ENCODE measurements around the gene TBC1D22B.
A peak's percentile ranks its signal among the peaks of the same experiment; 100 is the strongest.
"Not testable (repeated sequence)": the region's sequence is repeated elsewhere in the genome, so short reads cannot be mapped to it uniquely, and the experiment has no call there.

The TBC1D22B gene

DNA sequence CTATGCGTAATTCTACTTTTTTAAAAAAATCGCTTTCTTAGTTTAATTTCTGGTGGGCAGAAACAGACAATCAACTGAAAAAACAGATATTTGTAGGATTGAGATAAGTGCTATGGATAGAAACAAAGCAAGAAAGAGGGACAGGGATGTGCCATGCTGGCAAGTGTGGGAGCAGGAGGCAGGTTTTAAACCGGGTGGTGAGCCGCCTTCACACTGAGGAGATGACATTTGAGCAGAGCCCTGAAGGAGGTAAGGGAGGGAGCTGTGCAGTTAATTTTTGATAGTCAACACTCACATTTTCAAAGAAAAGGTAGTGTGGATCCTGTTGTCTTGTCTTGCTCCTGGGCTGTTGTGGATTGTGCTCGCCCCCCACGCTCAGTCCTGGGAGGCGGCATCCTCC, 47.2 kb downstream of the TBC1D22B start:
- DNase-seq = no peak

DNA sequence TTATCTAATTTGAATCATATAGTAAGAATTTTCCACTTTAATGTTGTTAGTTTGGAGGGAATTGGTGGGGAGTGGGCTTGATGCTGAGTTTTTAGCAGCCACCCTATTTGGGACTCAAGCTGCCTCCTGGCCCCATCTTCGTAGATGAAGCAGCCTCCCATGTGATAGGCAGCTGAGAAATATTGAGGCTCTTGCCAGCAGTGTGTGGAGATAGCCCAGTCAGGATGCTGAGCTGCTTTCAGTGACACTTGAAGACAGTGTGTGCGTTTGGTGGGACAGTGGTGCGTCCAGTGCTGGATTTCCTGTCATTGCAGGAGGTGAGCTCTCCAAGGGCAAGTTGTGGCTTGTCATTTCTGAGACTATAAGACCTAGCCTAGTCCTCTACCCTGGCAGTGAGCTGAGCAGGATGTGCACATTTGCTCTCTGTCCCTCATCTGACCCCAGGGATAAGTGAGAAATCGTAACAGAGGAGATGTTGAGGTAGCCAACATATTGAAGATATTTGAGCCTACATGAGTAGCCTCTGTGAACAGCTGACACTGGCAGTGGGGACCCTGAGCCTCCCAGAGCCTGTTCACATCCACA, 48.4 kb downstream of the TBC1D22B start:
- no peak for DNase-seq

DNA sequence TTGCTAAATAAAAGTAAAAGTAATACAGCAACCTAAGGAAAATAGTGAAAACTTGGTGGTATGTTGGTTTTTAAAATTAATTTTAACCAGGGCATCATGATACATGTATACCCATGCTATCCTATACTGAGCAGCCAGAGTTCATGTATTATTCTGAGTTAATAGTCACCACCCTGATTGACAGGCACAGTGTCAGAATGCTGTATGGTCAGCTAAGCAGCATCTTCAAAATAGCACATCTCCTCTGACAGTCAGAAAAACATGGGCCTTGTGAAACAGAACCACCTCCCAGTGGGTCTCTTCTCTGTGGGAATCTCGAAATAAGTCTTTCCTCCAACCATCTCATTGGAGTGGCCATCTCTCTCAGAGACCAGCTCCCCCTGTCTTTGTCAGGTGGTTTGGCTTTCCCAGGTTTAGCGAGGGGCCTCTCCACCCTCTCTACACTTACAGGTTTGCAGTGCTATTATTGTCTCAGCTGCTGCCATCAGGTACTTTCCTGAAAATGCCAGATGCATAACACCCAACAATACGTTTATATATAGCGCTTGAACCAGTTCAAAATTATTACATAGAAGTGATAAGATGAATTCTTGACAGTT, 49.2 kb downstream of the TBC1D22B start:
- no peak for DNase-seq

DNA sequence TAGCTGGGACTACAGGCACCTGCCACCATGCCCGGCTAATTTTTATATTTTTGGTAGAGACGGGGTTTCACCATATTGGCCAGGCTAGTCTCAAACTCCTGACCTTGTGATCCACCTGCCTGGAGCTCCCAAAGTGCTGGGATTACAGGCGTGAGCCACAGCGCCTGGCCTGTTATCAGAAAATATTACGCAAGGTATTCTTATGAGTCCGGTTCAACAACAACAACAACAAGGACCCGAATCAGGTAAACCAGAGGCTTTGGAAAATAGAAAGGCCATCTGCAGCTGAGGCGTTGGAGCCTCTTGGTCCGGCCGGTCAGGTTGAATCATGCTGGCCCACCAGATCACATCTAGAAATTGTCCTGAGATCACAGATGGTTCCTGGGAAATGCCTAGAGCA, 49.9 kb downstream of the TBC1D22B start:
- not testable (repeated sequence) for DNase-seq

DNA sequence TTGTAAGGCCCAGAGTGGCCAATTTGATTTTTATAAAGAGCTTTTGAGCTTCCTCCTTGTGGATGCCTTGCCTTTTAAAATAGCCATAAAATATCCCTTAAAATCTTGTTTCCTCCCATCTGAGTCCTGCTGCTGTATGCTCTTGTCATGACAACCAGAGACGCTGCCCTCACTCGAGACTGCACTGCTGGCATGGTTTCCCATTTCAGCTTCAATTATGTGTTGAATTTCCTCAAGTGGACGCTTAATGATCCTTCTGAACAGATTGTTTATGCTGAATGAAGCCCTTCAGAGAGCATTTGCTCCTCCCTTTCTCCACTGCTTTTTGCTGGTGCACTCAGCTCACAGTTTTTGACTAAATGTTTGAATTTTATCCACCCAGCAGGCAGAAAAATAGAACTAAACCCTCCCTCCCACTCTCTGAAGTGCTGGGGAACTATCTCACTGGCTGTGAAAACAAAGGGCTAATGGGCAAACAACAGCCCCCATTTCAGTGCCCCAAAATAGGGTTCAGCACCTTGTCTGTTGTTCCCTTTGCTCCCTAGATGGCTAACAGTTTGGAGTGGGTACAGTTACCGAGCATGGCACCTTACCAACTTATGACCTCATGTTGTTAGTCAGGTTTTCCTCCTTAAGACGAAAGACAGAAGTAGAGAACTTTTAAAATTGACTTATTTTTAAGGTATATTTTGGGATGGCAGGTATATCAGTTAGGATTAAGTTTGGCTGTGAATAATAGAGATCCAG, 50.7 kb downstream of the TBC1D22B start:
- DNase-seq = no peak

DNA sequence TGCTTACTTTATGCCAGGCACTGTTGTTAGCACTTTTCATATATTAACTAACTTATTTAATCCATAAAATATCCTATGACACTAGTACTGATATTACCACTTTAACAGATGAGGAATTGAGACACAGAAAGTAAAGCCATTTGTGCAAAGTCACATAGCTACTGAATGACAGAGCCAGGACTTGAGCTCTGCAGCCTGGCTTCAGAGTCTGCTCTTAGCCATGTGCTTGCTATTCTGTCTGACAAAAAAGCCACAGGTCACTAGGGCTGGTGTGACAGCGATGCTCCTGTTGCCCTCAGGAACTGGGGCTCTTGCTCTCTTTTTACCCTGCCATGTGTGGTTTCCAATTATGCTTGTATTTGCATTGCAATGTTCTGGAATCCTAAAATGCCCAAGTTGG, 51.5 kb downstream of the TBC1D22B start:
- no peak for DNase-seq

DNA sequence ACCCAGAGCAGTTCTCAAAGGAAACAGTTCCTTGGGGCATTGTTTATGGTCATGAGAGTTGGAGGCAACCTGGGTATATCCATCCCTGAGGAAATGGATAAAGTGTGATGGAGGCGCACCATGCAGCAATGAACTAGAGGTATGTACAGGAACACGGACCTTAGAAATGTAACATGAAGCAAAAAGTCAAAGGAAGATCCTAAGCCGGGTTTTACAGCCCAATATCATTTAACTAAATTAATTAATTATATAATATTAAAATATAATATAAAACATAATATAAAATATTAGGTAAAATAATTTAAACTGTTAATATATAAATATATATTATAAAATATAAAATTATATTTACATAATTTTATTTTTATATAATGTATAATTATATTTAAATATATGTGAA, 52.1 kb downstream of the TBC1D22B start:
- no peak for DNase-seq

DNA sequence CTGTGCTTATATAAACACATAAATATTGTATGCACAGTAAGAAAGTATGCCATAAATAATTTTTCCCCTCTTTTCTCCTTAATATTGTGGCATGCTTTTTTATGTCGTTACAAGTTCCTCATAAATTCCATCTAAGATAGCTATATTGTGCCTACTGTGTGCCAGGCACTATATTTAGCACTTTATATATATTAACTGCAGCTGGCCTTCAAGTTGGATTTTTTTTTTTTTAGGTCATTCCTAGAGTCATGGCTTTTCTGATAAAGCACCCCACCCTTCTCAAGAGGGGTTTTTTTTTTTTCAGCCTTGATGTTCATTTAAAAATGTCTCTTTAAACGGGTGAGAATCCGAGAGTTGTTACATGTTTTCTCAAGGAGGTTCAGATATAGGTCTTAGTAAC, 53.4 kb downstream of the TBC1D22B start:
- DNase-seq = no peak

DNA sequence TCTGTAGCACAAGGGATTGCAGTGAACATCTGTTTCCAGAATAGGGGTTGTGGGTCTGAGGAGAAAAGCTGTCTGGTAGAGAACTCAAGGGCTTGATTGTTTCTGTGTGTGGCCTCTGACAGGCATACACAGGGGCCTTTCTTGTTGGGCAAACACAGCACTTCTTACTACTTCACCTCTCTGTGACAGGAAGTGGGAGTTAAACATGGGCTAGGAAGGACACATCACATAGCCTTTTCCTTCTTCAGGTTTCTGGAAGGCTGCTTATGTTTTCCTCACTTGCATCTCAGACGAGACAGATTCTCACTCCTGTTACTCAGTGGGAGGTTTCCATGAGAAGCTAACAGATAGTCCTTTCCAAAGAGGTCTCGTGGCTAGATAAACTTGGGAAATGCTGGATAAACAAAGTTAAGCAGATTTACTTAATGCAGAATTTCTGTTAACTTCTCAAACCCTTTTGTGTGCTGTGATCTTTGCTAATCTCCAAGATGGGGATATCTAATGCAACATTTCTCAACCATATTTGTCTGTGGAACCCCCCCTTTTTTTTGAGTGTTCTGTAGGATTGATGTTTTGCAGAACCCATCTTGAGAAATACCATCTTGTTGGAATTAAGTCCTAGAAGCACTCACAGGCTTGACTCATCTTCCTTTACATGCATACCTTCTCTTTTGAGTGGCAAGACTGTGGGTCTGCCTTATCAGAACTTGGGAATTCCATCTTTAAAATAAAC, 54.3 kb downstream of the TBC1D22B start:
- no peak for DNase-seq

DNA sequence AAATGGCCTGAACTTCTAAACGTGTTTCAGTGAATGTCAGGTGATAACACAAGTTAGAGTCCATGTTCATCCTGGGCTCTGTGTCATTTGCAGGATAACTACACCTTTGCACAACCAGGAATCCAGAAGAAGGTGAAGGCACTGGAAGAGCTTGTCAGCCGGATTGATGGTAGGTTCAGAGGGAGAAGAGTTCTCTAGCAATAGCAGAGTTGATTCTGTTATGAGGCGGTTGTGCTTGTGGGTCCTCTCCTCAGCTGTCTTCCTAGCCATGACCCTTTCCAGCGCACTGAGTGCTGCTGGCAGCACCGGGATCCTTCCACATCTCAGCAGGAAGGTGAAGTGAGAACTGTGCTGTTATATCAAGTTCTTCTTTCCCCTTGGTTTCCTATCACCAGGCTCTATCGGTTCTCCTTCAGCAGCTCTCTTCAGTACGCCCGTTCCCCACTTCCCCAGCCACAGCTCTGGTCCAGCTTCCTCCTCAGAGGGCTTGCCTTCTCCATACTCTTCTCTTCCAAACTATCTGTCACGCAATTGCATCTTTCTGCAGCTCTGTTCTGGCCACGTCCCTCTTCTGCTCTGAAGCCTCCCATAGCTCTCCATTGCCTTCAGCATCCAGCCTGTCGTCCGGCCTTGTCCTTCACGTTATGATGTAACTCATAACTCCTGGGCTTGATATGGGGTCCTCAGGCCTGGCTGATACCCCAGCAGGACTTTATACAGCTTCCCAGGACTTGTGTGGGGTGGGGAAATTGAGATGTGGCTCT, 56.3 kb downstream of the TBC1D22B start:
- DNase-seq = no peak

DNA sequence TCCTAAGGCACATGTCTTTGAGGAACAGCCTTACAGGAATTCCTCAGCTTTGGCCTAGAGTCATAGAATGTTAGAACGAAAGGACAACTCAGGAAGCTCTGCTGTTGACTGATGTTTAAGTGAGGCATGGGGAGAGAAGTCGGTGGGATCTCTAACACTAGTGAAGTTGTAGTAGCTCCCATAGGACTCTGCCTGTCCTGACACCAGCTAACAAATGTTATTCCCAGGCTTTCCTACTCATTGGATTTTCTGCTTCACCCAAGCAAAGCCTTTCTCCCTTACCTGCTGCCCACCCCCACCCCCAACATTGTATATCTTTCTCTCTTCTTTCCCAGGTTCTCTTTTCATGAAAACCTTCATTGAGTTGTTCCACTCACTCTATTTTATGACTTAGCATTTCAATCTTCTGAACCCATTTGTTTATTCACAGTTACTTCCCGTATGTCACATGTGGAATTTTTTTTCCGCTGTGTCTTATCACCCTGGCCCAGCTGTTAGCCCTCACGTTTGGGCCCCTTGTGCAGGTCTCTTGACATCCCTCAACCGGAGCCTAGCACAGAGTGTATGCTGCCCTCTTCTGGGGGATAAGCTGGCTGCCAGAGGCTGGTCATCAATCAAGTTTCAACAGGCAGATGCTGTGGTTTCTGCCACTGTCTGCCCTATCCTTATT, 57.0 kb downstream of the TBC1D22B start:
- peak; percentile 51 to 54 for DNase-seq

DNA sequence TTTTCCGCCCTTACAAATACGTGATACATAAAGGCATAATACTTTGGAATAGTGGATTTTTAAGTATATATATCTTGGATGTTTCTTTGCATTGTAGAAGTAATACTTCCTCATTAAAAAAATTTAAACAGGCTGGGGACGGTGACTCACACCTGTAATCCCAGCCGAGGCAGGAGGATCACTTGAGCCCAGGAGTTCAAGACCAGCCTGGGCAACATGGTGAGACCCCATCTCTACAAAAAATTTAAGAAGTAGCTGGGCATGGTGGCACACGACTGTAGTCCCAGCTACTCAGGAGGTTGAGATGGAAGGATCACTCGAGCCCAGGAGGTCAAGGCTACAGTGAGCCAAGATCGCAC, 57.6 kb downstream of the TBC1D22B start:
- DNase-seq = no peak

DNA sequence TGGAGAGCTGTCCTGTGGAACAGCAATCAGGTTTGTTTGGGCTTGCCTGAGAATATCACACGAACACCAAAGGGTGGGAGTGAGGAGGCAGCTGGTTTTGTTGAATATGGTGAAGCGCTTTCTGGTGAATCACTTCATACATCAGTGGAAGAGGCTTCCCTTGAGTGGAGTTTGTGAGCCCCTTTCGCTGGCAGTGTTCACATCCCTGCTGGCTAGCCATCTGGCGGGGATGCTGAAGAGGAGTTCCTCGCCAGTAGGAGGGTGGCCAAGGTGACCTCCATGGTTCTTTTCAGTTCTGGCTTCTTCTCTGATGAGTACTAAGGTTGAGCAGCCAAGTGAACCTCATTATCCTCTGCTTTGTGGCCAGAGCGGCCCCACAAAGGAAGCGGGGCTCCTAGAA, 58.5 kb downstream of the TBC1D22B start:
- no peak for DNase-seq

DNA sequence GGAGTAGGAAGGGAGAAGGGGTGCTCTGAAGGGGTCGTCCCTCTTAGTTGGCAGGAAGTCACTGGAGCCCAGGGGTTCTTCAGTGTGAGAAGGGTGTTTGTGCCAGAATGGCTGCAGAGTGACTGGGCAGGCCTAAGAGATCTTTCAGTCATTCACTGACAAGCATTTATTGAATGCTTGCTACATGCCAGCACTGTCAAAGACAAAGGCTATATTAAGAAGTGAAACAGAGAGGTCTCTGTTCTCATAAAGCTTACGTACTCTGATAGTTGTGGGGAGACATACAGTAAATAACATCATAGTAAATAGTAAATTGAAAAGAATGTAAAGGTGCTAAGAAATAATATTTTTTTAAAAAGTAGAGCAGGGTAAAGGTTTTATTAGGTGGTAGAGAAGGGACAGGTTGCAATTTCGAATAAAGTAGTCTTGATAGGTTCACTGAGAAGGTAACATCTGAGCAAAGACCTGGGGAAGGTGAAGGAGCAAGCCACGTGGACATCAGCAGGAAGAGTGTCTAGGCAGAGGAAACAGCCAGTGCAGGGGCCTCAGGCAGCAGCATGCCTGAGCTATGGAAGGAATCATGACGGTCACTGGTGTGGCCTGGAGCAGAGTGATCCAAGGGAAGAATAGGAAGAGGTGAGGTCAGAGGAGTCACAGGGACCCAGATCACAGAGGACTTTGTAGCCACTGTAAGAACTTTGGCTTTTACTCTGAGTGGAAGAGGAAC, 59.9 kb downstream of the TBC1D22B start:
- no peak for DNase-seq

DNA sequence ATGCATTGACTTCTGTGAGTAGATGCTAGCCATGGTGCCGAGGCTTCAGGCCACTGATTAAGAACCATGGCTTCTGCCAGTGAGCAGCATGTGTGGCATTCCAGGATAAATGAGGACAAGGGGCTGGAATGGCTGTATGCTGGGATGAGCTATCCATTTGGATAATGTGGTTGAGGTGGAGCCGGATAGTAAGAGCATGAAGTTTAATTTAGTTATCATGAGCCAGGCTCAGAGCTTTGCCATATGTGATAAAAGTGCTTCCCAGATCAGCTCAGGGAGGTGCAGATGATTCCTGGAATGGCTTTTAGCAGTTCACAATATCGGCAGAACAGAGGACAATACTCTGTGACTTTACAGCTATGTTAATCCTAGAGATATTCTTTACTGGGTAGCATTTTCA, 61.6 kb downstream of the TBC1D22B start:
- no peak for DNase-seq

DNA sequence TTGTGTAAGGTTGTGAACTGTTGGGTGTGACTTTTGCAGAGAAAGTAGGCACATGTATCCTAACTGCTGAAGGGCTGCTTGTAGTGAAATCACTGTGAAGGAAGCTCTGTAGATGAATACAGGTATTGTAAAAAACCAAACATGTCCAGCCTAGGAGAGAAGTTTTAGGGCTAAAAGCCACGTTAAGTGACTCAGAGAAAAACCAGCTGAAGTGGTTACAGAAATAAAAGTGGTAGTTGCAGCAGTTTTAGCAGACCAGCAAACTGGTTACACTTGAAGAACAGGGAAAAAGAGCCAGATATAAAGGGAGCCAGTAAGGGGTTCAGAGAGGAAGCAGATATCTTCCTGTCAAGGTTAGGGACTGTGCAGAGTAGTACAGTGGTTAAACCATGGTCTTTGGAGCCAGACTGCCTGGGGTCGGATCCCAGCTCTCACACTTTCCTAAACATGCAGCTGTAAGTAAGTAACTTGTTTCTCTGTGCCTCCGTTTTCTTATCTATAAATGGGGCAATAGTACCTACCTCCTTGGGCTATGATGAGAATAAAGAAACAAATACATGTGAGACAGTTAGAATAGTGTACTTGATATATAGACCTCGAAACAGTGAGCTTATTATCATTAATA, 62.4 kb downstream of the TBC1D22B start:
- no peak for DNase-seq

DNA sequence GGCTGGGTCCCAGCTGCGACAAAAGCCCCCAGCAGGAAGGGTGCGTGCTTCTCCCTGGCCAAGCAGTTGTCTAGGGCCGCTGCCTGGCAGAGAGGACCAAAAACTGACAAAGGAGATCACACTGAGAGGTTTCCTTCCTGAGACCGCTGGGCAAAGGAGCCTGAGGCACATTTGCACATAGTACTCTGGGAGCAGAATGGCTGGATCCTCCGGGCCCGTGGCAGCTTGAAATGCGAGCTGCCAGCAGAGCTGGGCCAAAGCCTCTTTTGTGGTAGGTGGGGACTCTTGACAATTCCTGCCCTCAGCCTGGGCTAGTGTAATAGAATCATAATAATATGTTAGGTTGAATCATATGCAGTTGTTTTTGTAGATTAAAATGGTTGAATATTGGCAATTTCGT, 63.1 kb downstream of the TBC1D22B start:
- DNase-seq = no peak

DNA sequence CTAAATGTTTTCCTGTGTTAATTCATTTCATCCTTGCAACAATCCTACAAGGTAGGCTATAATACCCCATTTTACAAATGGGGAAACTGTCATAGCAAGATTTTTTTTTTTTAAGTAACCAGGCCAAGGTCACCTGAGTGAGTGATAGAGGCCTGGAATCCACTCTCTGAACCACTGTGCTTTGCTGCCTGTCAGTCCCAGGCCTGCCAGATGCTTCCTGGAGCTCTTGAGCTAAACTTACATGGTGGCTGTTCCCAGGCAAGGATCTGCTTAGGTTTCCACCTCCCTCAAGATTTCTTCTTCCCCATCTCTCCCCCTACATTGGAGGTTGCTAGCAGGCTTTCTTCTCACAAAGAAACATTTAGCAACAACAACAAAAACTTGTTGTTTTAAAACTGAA, 63.5 kb downstream of the TBC1D22B start:
- no peak for DNase-seq

DNA sequence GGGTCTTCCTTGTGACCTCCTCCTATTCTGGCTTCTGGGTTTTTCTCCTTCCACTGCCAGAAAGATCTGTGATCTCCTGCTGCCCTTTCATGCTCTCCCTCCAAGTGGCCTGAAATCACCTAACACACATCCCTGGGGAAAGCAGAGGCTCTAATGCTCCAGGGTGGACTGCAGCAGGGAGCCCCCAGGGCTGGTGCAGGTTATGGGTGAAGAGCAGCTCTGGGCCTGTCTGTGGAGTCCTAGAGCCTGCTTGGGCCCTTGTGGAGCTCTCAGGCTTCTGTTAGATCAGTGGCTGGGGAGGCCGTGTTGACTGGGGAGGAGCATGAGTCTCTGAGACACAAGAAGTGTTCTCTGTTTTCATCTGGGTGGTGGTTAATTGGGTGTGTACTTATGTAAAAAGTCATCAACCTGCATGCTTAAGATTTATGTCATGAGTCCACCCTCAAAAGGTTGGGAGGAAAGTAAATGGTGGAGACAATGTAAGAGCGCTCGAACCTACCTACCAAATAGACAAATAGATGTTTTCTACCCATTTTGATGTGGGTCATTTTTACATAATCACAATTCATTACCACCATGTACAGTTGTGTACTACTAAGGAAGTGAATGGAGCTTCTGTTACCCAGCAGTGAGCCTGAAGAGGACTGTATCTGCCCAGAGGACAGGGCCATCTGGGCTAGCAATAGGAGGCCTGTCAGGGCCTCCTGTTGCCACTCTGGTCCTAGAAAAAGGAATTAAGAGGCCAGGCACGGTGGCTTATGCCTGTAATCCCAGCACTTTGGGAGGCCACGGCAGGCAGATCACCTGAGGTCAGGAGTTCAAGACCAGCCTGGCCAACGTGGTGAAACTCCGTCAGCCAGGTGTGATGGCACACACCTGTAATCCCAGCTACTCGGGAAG, 64.2 kb downstream of the TBC1D22B start:
- DNase-seq = no peak

DNA sequence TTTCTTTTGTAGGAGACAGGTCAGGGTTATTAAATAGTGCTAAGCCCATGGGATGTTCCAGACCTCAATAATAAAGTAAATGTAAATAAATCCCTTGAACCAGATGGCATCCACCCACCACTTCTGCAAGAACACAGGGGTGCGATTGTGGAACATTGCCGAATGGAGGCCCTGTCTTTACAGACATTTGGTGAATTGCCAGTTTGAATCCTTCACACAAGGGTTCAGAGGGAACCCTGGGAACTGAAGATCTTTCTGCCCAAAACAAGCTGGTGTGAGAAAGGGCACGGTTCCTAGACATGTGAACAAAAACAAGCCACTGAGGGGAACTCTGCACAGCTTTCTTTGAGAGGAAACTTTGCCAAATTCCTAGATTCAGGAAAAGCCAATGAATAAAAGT, 66.0 kb downstream of the TBC1D22B start:
- DNase-seq = no peak
